Neutrophil (primary cell): ENCODE data around the gene RAX2.

Experiments
- H3K27ac ChIP-seq: fragments of 200-600 bp; sonication (generic); 2 replicates; pipeline ENCODE4 v1.5.1; 2016; ENCODE audit warnings: mild to moderate bottlenecking, moderate library complexity
- H3K27me3 ChIP-seq: fragments of 200-600 bp; sonication (generic); 2 replicates; pipeline ENCODE4 v1.6.0; 2016; ENCODE audit warnings: mild to moderate bottlenecking
- H3K36me3 ChIP-seq: fragments of 200-600 bp; sonication (generic); 2 replicates; pipeline ENCODE4 v1.5.1; 2017
- H3K4me1 ChIP-seq, 2 experiments: fragments of 200-600 bp in 1 of 2; sonication (generic) in 1 of 2; 1 replicate in 1 of 2; 2 replicates in 1 of 2; pipeline versions ENCODE4 v1.5.1 to v1.6.1; 2013 to 2016; ENCODE audit warnings: low read depth in 1 of 2, low read length in 1 of 2, mild to moderate bottlenecking in 1 of 2, moderate library complexity in 1 of 2; ENCODE audit not compliant: control insufficient read depth in 1 of 2, insufficient read depth in 1 of 2
- H3K4me3 ChIP-seq, 2 experiments: fragments of 200-600 bp in 1 of 2; sonication (generic) in 1 of 2; 1 replicate in 1 of 2; 2 replicates in 1 of 2; pipeline ENCODE4 v1.5.1; 2013 to 2016; ENCODE audit warnings: low read depth in 1 of 2, low read length in 1 of 2, mild to moderate bottlenecking in 1 of 2, moderate library complexity in 1 of 2
- H3K9me3 ChIP-seq: fragments of 200-600 bp; sonication (generic); 2 replicates; pipeline ENCODE4 v1.5.1; 2016
- TF ChIP-seq, protein P1 (sequence below): fragments of 200-600 bp; sonication (generic); IDR thresholded peaks from 2 replicates; pipeline ENCODE4 v1.5.1; 2016; ENCODE audit warnings: antibody characterized with exemption

Gene RAX2

GRCh38 chr19:3783660-3784584, 11.9 kb upstream of the RAX2 start:
- H3K9me3 ChIP-seq = peaks cover 19% of the 10 kb centered on the region
- peaks cover 13 to 15% of the 10 kb centered on the region in 2 experiments for H3K4me1 ChIP-seq
- TF ChIP-seq, protein P1, sequence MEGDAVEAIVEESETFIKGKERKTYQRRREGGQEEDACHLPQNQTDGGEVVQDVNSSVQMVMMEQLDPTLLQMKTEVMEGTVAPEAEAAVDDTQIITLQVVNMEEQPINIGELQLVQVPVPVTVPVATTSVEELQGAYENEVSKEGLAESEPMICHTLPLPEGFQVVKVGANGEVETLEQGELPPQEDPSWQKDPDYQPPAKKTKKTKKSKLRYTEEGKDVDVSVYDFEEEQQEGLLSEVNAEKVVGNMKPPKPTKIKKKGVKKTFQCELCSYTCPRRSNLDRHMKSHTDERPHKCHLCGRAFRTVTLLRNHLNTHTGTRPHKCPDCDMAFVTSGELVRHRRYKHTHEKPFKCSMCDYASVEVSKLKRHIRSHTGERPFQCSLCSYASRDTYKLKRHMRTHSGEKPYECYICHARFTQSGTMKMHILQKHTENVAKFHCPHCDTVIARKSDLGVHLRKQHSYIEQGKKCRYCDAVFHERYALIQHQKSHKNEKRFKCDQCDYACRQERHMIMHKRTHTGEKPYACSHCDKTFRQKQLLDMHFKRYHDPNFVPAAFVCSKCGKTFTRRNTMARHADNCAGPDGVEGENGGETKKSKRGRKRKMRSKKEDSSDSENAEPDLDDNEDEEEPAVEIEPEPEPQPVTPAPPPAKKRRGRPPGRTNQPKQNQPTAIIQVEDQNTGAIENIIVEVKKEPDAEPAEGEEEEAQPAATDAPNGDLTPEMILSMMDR = peak; percentile 51
- no peak overlapping the region for H3K27ac ChIP-seq
- no peaks in the 10 kb centered on the region for H3K36me3 ChIP-seq
- no peak overlapping the region for H3K4me3 ChIP-seq
- H3K27me3 ChIP-seq = peaks cover 47% of the 10 kb centered on the region

DNA sequence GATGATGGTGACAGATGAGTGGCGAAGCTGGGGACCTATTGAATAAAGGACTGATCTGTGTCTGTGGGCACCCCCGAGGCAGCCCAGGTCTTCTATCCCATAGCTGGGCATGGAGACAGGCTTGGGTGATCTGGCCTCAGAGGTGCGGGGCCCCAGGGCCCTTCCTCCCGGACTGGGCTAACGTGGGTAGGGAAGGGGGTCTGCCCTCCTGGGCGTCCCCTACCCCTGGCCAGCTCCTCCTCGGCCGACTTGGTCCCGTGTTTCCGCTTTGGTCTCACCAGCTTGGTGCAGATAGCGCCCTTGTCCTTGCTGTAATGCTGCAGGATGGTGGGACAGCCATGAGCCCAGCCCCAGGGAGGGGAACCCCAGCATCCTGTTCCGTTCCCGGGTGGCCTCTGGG, 10.9 kb upstream of the RAX2 start:
- Histone ChIP-seq H3K27ac (no peak overlapping the region), H3K36me3 (no peaks in the 10 kb centered on the region), H3K27me3 (peaks cover 40% of the 10 kb centered on the region), H3K9me3 (peaks cover 19% of the 10 kb centered on the region), H3K4me1 (peaks cover 13 to 15% of the 10 kb centered on the region in 2 experiments), H3K4me3 (no peak overlapping the region)
- TF ChIP-seq, protein P1 = no peak

- no peak overlapping the region for H3K27ac ChIP-seq
- no peaks in the 10 kb centered on the region for H3K36me3 ChIP-seq
- H3K4me1 ChIP-seq = peaks cover 13 to 15% of the 10 kb centered on the region in 2 experiments
- no peak overlapping the region for H3K4me3 ChIP-seq
- TF ChIP-seq, protein P1 = no peak
- peaks cover 19% of the 10 kb centered on the region for H3K9me3 ChIP-seq
- peaks cover 35% of the 10 kb centered on the region for H3K27me3 ChIP-seq
Observed at GRCh38 chr19:3782330-3782729, 10.3 kb upstream of the RAX2 start.

- Histone ChIP-seq H3K4me3 (no peak overlapping the region), H3K27me3 (peaks cover 28% of the 10 kb centered on the region), H3K4me1 (peaks cover 13 to 15% of the 10 kb centered on the region in 2 experiments), H3K27ac (no peak overlapping the region), H3K36me3 (no peaks in the 10 kb centered on the region), H3K9me3 (peaks cover 19% of the 10 kb centered on the region)
- TF ChIP-seq, protein P1 = no peak
Observed at GRCh38 chr19:3781603-3782002, 9.6 kb upstream of the RAX2 start.

DNA sequence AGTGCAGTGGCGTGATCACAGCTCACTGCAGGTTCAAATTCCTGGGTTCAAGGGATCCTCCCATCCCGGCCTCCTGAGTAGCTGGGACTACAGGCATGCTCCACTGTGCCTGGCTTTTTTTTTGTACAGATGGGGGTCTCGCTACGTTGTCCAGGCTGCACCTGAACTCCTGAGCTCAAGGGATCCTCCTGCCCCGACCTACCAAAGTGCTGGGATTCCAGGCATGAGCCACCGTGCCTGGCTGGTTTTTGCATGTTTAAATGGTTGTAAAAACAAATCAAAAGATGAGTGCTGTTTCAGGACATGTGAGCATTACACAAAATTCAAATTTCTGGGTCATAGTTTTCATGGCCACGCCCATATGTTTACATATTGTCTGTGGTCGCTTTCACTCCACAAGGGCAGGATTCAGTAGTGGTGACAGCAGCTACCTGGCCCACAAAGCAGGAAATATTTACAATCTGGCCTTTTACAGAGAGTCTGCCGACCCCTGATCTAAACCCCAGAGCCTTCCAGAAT, 8.8 kb upstream of the RAX2 start:
- Histone ChIP-seq H3K27ac (no peak overlapping the region), H3K4me3 (no peak overlapping the region), H3K27me3 (peaks cover 20% of the 10 kb centered on the region), H3K9me3 (peaks cover 19% of the 10 kb centered on the region), H3K4me1 (peaks cover 12% of the 10 kb centered on the region in 2 experiments), H3K36me3 (no peaks in the 10 kb centered on the region)
- TF ChIP-seq, protein P1 = no peak
